ENCODE measurements around the gene CXCR1. TPM values are rescaled to one million over a fixed set of nuclear protein-coding genes. Genes with fewer than 3 reads are reported as not detected.

The CXCR1 gene
- total RNA-seq, 1 experiment from 2014 or later = not detected

GRCh38 chr2:218214116-218214515 is 47.4 kb upstream of the CXCR1 start:
- H3K56ac ChIP-seq (ENCODE audit: insufficient read length, low read depth, low read length) = no peak overlapping the region
- no peak overlapping the region for H2BK5ac ChIP-seq (ENCODE audit: insufficient read length, low read length)
- H3K4me2 ChIP-seq (ENCODE audit: insufficient read depth, insufficient read length, low read length) = no peak overlapping the region
- no peaks in the 10 kb centered on the region for H3K79me1 ChIP-seq (ENCODE audit: insufficient read depth, low read depth, low read length, poor library complexity, severe bottlenecking)
- Mint-ChIP-seq H3K27ac (no peak overlapping the region), H3K9me3 (peaks cover 0 to 5% of the 10 kb centered on the region in 2 experiments; a peak in 2 of 5 replicates), H3K27me3 (ENCODE audit: low read depth) (peaks cover 6% of the 10 kb centered on the region), H3K4me1 (peaks cover 21 to 22% of the 10 kb centered on the region in 2 experiments), H3K4me3 (no peak overlapping the region), H3K36me3 (ENCODE audit: insufficient read depth in 1 of 3, low read depth in 3 of 3) (no peaks in the 10 kb centered on the region; a peak in 2 of 7 replicates)
- H3K4ac ChIP-seq (ENCODE audit: low read depth, low read length) = no peak overlapping the region
- peaks cover 14% of the 10 kb centered on the region; the same call in 1 of the 2 replicates for H3K79me2 ChIP-seq (ENCODE audit: insufficient read depth, low read length)
- H2AFZ ChIP-seq (ENCODE audit: low read length) = no peak overlapping the region
- no peak overlapping the region for H3K27ac ChIP-seq (ENCODE audit: insufficient read length, low read depth, low read length)
- H4K20me1 ChIP-seq (ENCODE audit: control insufficient read depth, insufficient read depth, insufficient read length) = no peaks in the 10 kb centered on the region
- no peak overlapping the region for H3K14ac ChIP-seq (ENCODE audit: insufficient read depth, low read length)
- H4K91ac ChIP-seq (ENCODE audit: insufficient read length, low read depth, low read length) = no peak overlapping the region
- H4K8ac ChIP-seq (replicated peaks; ENCODE audit: insufficient read length, low read depth, low read length) = no peak overlapping the region
- peaks cover 11% of the 10 kb centered on the region for H3K23me2 ChIP-seq (ENCODE audit: insufficient read length, low read depth, low read length, poor library complexity, severe bottlenecking)
- no CpG with 5 or more reads among the region's 1 CpG for WGBS (ENCODE audit: extremely low coverage, insufficient read length, low lambda C conversion rate)
- H3K9me3 ChIP-seq (ENCODE audit: control insufficient read depth, low read depth, low read length) = no peaks in the 10 kb centered on the region
- no peak overlapping the region for H3K23ac ChIP-seq (ENCODE audit: insufficient read length, low read depth, low read length)
- no peak overlapping the region for H3K9ac ChIP-seq (ENCODE audit: extremely low read depth, insufficient read length, low read length)
- H3K4me1 ChIP-seq (ENCODE audit: insufficient read depth, low read length) = 0 out of 2 replicates have a peak, but pooled peaks cover 4% of the 10 kb centered on the region
- H2BK20ac ChIP-seq (ENCODE audit: low read depth, low read length, poor library complexity, severe bottlenecking) = no peak overlapping the region
- H2AK5ac ChIP-seq (ENCODE audit: insufficient read length, low read length) = no peak overlapping the region
- no peak overlapping the region for H3T11ph ChIP-seq (ENCODE audit: low read length)
- DNase-seq = no peak
- H2BK120ac ChIP-seq (ENCODE audit: low read depth, low read length, poor library complexity, severe bottlenecking) = no peak overlapping the region
- H2BK15ac ChIP-seq (ENCODE audit: low read depth, low read length) = no peak overlapping the region
- no peak overlapping the region for H3K18ac ChIP-seq (ENCODE audit: insufficient read length, low read depth, low read length)
- H3K27me3 ChIP-seq (ENCODE audit: insufficient read depth, low read length) = no peaks in the 10 kb centered on the region
- TF ChIP-seq, protein P1, sequence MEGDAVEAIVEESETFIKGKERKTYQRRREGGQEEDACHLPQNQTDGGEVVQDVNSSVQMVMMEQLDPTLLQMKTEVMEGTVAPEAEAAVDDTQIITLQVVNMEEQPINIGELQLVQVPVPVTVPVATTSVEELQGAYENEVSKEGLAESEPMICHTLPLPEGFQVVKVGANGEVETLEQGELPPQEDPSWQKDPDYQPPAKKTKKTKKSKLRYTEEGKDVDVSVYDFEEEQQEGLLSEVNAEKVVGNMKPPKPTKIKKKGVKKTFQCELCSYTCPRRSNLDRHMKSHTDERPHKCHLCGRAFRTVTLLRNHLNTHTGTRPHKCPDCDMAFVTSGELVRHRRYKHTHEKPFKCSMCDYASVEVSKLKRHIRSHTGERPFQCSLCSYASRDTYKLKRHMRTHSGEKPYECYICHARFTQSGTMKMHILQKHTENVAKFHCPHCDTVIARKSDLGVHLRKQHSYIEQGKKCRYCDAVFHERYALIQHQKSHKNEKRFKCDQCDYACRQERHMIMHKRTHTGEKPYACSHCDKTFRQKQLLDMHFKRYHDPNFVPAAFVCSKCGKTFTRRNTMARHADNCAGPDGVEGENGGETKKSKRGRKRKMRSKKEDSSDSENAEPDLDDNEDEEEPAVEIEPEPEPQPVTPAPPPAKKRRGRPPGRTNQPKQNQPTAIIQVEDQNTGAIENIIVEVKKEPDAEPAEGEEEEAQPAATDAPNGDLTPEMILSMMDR (conservative IDR thresholded peaks at IDR 0.05) = no peak
- H4K5ac ChIP-seq (ENCODE audit: insufficient read length, low read depth, low read length) = no peak overlapping the region
- H2BK12ac ChIP-seq (ENCODE audit: insufficient read length, low read depth, low read length) = no peak overlapping the region

Data from H9 (cell line).